Measurements from ENCODE around the gene FANCE. TPM values are rescaled to one million over a fixed set of nuclear protein-coding genes. Genes with fewer than 3 reads are reported as not detected.

Gene FANCE
- total RNA-seq, 1 experiment from 2014 or later: 4.3 TPM

GRCh38 chr6:35498422-35499067, 46.4 kb downstream of the FANCE start:
- Histone ChIP-seq H3K4me3 (ENCODE audit: low read depth in 2 of 2, low read length in 2 of 2) (no peak overlapping the region), H3K27me3 (ENCODE audit: control insufficient read depth, insufficient read depth, low read length) (no peaks in the 10 kb centered on the region), H3K36me3 (ENCODE audit: control insufficient read depth, insufficient read depth, low read length) (no peaks in the 10 kb centered on the region; the same call in 1 of the 2 replicates), H3K4me1 (ENCODE audit: control insufficient read depth, insufficient read depth, low read length) (peaks cover 4% of the 10 kb centered on the region), H3K9me3 (ENCODE audit: control insufficient read depth, insufficient read depth, low read depth, low read length) (no peaks in the 10 kb centered on the region), H3K27ac (ENCODE audit: low read length) (no peak overlapping the region)
- in situ Hi-C loops (cut with HindIII; ENCODE audit: low pct_unique_long_range_greater_than_20kb, low sequenced_read_pairs): no loop called here
- ATAC-seq (no peak), DNase-seq (ENCODE audit: low read depth, low spot score) (no peak)
- no peak for TF ChIP-seq CTCF (IDR thresholded peaks at IDR 0.05)
- TF ChIP-seq TCF7L2 (IDR thresholded peaks at IDR 0.05; ENCODE audit: low read depth, low read length): no peak
- TF ChIP-seq REST (IDR thresholded peaks at IDR 0.05; ENCODE audit: insufficient read depth in 1 of 2, low read depth in 2 of 2, low read length in 1 of 2): no peak
- TF ChIP-seq SIN3A (IDR thresholded peaks at IDR 0.05; ENCODE audit: borderline replicate concordance, insufficient read depth, low read depth, low read length): no peak
- TF ChIP-seq POLR2AphosphoS5 (IDR thresholded peaks at IDR 0.05; ENCODE audit: low read depth, low read length): no peak
- CTCF ChIA-PET: no interaction called here
- no TSS peak for BruUV-seq (replicated peaks)
- intact Hi-C loops (cut with micrococcal nuclease; ENCODE audit: unreplicated experiment): no loop called here
- POLR2A ChIA-PET: no interaction called here

GRCh38 chr6:35499372-35499771, 47.2 kb downstream of the FANCE start:
- Histone ChIP-seq H3K27me3 (ENCODE audit: control insufficient read depth, insufficient read depth, low read length) (no peaks in the 10 kb centered on the region), H3K4me3 (ENCODE audit: low read depth in 2 of 2, low read length in 2 of 2) (no peak overlapping the region), H3K27ac (ENCODE audit: low read length) (no peak overlapping the region), H3K9me3 (ENCODE audit: control insufficient read depth, insufficient read depth, low read depth, low read length) (no peaks in the 10 kb centered on the region), H3K36me3 (ENCODE audit: control insufficient read depth, insufficient read depth, low read length) (no peaks in the 10 kb centered on the region; the same call in 1 of the 2 replicates), H3K4me1 (ENCODE audit: control insufficient read depth, insufficient read depth, low read length) (peaks cover 4% of the 10 kb centered on the region)
- CTCF ChIA-PET: no interaction called here
- TF ChIP-seq SIN3A (IDR thresholded peaks at IDR 0.05; ENCODE audit: borderline replicate concordance, insufficient read depth, low read depth, low read length) (no peak), POLR2AphosphoS5 (IDR thresholded peaks at IDR 0.05; ENCODE audit: low read depth, low read length) (no peak), TCF7L2 (IDR thresholded peaks at IDR 0.05; ENCODE audit: low read depth, low read length) (no peak), REST (IDR thresholded peaks at IDR 0.05; ENCODE audit: insufficient read depth in 1 of 2, low read depth in 2 of 2, low read length in 1 of 2) (no peak), CTCF (IDR thresholded peaks at IDR 0.05) (no peak)
- TSS peak; percentile 73 for BruUV-seq (replicated peaks)
- in situ Hi-C loops (cut with HindIII; ENCODE audit: low pct_unique_long_range_greater_than_20kb, low sequenced_read_pairs) (no loop called here), intact Hi-C loops (cut with micrococcal nuclease; ENCODE audit: unreplicated experiment) (no loop called here)
- ATAC-seq (no peak), DNase-seq (ENCODE audit: low read depth, low spot score) (no peak)
- POLR2A ChIA-PET: no interaction called here
